Endothelial cell of umbilical vein (primary cell): ENCODE measurements around the gene SCAF8.

Experiments used
- FOS ChIP-seq: IDR thresholded peaks from 2 replicates; pipeline ENCODE4 v1.6.1; 2011; ENCODE audit warnings: mild to moderate bottlenecking, low read length, moderate library complexity, borderline replicate concordance; ENCODE audit not compliant: insufficient read depth
- TF ChIP-seq, protein P1 (sequence below), 2 donors: IDR thresholded peaks; 1 replicate in 1 of 2; 2 replicates in 1 of 2; pipeline ENCODE4 v1.5.1; 2011; ENCODE audit warnings: low read length in 2 of 2, mild to moderate bottlenecking in 2 of 2, moderate library complexity in 2 of 2, control low read depth in 1 of 2, inconsistent platforms in 1 of 2, low read depth in 1 of 2; ENCODE audit not compliant: insufficient read depth in 1 of 2; ENCODE audit errors: extremely low read depth in 1 of 2

DNA sequence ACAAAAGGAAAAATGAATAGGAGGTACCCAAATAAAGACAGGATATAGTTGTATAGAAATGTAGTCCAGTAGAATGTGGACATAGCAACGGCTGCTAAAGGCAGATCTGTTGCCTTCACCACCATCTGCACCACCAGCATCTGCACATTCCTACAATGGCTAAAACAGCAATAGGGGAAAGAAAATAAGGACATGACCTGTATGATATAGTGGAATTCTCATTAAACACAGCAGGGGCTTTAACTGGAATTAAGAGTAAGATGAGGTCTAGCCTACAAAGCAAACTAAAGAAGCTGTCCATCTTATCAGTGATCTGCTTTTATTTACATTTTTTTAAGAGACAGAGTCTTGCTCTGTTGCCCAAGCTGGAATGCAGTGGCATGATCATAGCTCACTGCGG, 26.8 kb upstream of the SCAF8 start:
- TF ChIP-seq FOS, result no peak
- TF ChIP-seq, protein P1, sequence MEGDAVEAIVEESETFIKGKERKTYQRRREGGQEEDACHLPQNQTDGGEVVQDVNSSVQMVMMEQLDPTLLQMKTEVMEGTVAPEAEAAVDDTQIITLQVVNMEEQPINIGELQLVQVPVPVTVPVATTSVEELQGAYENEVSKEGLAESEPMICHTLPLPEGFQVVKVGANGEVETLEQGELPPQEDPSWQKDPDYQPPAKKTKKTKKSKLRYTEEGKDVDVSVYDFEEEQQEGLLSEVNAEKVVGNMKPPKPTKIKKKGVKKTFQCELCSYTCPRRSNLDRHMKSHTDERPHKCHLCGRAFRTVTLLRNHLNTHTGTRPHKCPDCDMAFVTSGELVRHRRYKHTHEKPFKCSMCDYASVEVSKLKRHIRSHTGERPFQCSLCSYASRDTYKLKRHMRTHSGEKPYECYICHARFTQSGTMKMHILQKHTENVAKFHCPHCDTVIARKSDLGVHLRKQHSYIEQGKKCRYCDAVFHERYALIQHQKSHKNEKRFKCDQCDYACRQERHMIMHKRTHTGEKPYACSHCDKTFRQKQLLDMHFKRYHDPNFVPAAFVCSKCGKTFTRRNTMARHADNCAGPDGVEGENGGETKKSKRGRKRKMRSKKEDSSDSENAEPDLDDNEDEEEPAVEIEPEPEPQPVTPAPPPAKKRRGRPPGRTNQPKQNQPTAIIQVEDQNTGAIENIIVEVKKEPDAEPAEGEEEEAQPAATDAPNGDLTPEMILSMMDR (IDR thresholded peaks at IDR 0.05; ENCODE audit: extremely low read depth in 1 of 2, insufficient read depth in 1 of 2, low read depth in 1 of 2, low read length in 2 of 2), result no peak
